Measurements from ENCODE around the gene KDM4B. TPM values are rescaled to one million over a fixed set of nuclear protein-coding genes. Genes with fewer than 3 reads are reported as not detected.

Gene KDM4B
- total RNA-seq, 2 donors from 2014 or later: 27.8 to 38.5 TPM

GRCh38 chr19:5052945-5053485, 84.1 kb downstream of the KDM4B start:
- Histone ChIP-seq H3K4me3 (ENCODE audit: low read length) (no peak overlapping the region), H3K27me3 (ENCODE audit: control insufficient read depth, insufficient read depth, low read length, poor library complexity, severe bottlenecking) (no peaks in the 10 kb centered on the region), H3K27ac (ENCODE audit: low read depth, low read length) (no peak overlapping the region), H3K9me3 (ENCODE audit: control insufficient read depth, low read length) (no peaks in the 10 kb centered on the region), H3K36me3 (ENCODE audit: control insufficient read depth, insufficient read depth, low read length) (peaks cover 12% of the 10 kb centered on the region), H3K4me1 (ENCODE audit: control insufficient read depth, insufficient read depth, low read length) (no peaks in the 10 kb centered on the region), H3K9ac (ENCODE audit: extremely low read depth, low read length, poor library complexity, severe bottlenecking) (no peak overlapping the region)
- Mint-ChIP-seq H3K27ac (no peak overlapping the region), H3K27me3 (ENCODE audit: insufficient read depth) (no peaks in the 10 kb centered on the region), H3K4me1 (peaks cover 2% of the 10 kb centered on the region), H3K36me3 (ENCODE audit: low read depth) (peaks cover 10% of the 10 kb centered on the region), H3K4me3 (no peak overlapping the region), H3K9me3 (no peaks in the 10 kb centered on the region)
- TF ChIP-seq CTCF (conservative IDR thresholded peaks at IDR 0.05): no peak
- WGBS, 2 experiments (ENCODE audit: insufficient coverage in 1 of 2, insufficient read length in 1 of 2): 93 to 97% methylated on average over 5 to 16 of the region's 16 CpGs
- DNase-seq: no peak

- Histone ChIP-seq H3K36me3 (ENCODE audit: control insufficient read depth, insufficient read depth, low read length) (peaks cover 12% of the 10 kb centered on the region), H3K4me1 (ENCODE audit: control insufficient read depth, insufficient read depth, low read length) (no peaks in the 10 kb centered on the region), H3K9ac (ENCODE audit: extremely low read depth, low read length, poor library complexity, severe bottlenecking) (no peak overlapping the region), H3K9me3 (ENCODE audit: control insufficient read depth, low read length) (no peaks in the 10 kb centered on the region), H3K27ac (ENCODE audit: low read depth, low read length) (no peak overlapping the region), H3K4me3 (ENCODE audit: low read length) (no peak overlapping the region), H3K27me3 (ENCODE audit: control insufficient read depth, insufficient read depth, low read length, poor library complexity, severe bottlenecking) (no peaks in the 10 kb centered on the region)
- H3K4me1 Mint-ChIP-seq: peaks cover 2% of the 10 kb centered on the region
- no peak for DNase-seq
- 94 to 95% methylated on average over 9 to 11 of the region's 11 CpGs for WGBS, 2 experiments (ENCODE audit: insufficient coverage in 1 of 2, insufficient read length in 1 of 2)
- H3K27me3 Mint-ChIP-seq (ENCODE audit: insufficient read depth): no peaks in the 10 kb centered on the region
- no peak overlapping the region for H3K4me3 Mint-ChIP-seq
- peaks cover 10% of the 10 kb centered on the region for H3K36me3 Mint-ChIP-seq (ENCODE audit: low read depth)
- no peaks in the 10 kb centered on the region for H3K9me3 Mint-ChIP-seq
- H3K27ac Mint-ChIP-seq: no peak overlapping the region
- TF ChIP-seq CTCF (conservative IDR thresholded peaks at IDR 0.05): no peak
Measured at GRCh38 chr19:5053661-5054060, 84.7 kb downstream of the KDM4B start.

- H3K9me3 Mint-ChIP-seq: no peaks in the 10 kb centered on the region
- Histone ChIP-seq H3K4me1 (ENCODE audit: control insufficient read depth, insufficient read depth, low read length) (no peaks in the 10 kb centered on the region), H3K27ac (ENCODE audit: low read depth, low read length) (no peak overlapping the region), H3K4me3 (ENCODE audit: low read length) (no peak overlapping the region), H3K27me3 (ENCODE audit: control insufficient read depth, insufficient read depth, low read length, poor library complexity, severe bottlenecking) (no peaks in the 10 kb centered on the region), H3K9me3 (ENCODE audit: control insufficient read depth, low read length) (no peaks in the 10 kb centered on the region), H3K9ac (ENCODE audit: extremely low read depth, low read length, poor library complexity, severe bottlenecking) (no peak overlapping the region), H3K36me3 (ENCODE audit: control insufficient read depth, insufficient read depth, low read length) (peaks cover 12% of the 10 kb centered on the region)
- H3K4me3 Mint-ChIP-seq: no peak overlapping the region
- H3K36me3 Mint-ChIP-seq (ENCODE audit: low read depth): peaks cover 10% of the 10 kb centered on the region
- no peaks in the 10 kb centered on the region for H3K27me3 Mint-ChIP-seq (ENCODE audit: insufficient read depth)
- TF ChIP-seq CTCF (conservative IDR thresholded peaks at IDR 0.05): no peak
- DNase-seq: no peak
- no peak overlapping the region for H3K27ac Mint-ChIP-seq
- 94 to 96% methylated on average over 29 to 35 of the region's 35 CpGs for WGBS, 2 experiments (ENCODE audit: insufficient coverage in 1 of 2, insufficient read length in 1 of 2)
- H3K4me1 Mint-ChIP-seq: peaks cover 2% of the 10 kb centered on the region
Measured at GRCh38 chr19:5054551-5055456, 85.9 kb downstream of the KDM4B start.
